SK-N-SH (cell line): ENCODE results near the gene FDXR.

Experiments
- NFIC ChIP-seq: IDR thresholded peaks from 2 replicates; pipeline ENCODE4 v1.4.0; 2012; ENCODE audit warnings: borderline replicate concordance
- NRF1 ChIP-seq: IDR thresholded peaks from 2 replicates; pipeline ENCODE4 v1.6.1; 2012; ENCODE audit warnings: low read depth, mild to moderate bottlenecking, low read length
- POLR2AphosphoS5 ChIP-seq: IDR thresholded peaks from 2 replicates; pipeline ENCODE4 v1.6.1; 2012; ENCODE audit warnings: low read depth, low read length
- SIN3A ChIP-seq: IDR thresholded peaks from 2 replicates; pipeline ENCODE4 v1.6.1; 2012; ENCODE audit warnings: low read depth, mild to moderate bottlenecking, low read length, moderate library complexity, borderline replicate concordance
- TAF1 ChIP-seq: IDR thresholded peaks from 2 replicates; pipeline ENCODE4 v1.6.1; 2012; ENCODE audit warnings: low read depth, mild to moderate bottlenecking, low read length, moderate library complexity, borderline replicate concordance
- TF ChIP-seq, protein P1 (sequence below): fragments of 200-600 bp; sonication (generic); IDR thresholded peaks from 2 replicates; pipeline ENCODE4 v1.6.1; 2017; ENCODE audit warnings: antibody characterized with exemption, mild to moderate bottlenecking, moderate library complexity
- TF ChIP-seq, protein P2 (sequence below): fragments of 150-350 bp; IDR thresholded peaks from 2 replicates; pipeline ENCODE4 v1.6.1; 2017; ENCODE audit warnings: antibody characterized with exemption, low read length, low read depth, borderline replicate concordance

DNA sequence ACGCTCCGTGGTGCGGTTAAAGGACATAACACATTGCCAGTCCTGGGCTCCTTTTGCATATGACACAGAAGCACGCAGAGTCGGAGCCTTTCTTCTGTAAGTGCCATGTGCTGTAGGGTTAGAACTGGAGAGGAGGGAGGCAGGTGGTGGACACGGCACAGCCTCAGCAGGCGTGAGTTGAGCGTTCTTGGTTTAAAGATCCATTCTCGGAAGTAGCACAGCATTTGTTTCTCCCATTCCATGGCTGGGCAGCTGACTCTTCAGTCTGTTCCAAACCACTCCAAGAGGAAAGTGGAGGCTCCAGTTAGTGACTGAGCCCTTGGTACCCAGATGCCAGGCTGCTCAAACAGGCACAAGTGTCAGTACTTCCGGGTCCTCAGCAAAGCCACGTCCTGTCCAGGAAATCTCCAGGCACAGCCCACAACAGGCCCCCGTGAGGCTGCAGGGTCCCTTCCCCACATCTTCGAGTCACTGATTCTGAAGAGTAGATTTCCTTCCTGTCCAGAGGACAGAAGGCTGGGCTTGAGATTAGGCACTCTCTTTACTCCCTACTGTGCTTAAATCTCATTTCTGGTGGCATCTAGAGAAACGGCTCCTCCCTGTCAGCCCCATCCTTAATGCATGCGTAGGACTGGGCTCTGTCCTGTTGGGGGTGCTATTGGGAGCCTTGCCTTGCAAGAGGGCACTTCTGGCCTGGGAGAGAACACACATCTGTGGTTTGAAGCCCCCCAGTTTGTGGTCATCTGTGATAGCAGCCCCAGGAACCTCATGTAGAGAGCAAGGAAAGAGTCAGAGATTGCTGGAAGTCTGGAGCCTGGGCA is 57.0 kb downstream of the FDXR start:
- TF ChIP-seq POLR2AphosphoS5 (no peak), NRF1 (no peak), SIN3A (no peak), NFIC (no peak), TAF1 (no peak)
- TF ChIP-seq, protein P1, sequence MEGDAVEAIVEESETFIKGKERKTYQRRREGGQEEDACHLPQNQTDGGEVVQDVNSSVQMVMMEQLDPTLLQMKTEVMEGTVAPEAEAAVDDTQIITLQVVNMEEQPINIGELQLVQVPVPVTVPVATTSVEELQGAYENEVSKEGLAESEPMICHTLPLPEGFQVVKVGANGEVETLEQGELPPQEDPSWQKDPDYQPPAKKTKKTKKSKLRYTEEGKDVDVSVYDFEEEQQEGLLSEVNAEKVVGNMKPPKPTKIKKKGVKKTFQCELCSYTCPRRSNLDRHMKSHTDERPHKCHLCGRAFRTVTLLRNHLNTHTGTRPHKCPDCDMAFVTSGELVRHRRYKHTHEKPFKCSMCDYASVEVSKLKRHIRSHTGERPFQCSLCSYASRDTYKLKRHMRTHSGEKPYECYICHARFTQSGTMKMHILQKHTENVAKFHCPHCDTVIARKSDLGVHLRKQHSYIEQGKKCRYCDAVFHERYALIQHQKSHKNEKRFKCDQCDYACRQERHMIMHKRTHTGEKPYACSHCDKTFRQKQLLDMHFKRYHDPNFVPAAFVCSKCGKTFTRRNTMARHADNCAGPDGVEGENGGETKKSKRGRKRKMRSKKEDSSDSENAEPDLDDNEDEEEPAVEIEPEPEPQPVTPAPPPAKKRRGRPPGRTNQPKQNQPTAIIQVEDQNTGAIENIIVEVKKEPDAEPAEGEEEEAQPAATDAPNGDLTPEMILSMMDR = peak; percentile 47
- TF ChIP-seq, protein P2, sequence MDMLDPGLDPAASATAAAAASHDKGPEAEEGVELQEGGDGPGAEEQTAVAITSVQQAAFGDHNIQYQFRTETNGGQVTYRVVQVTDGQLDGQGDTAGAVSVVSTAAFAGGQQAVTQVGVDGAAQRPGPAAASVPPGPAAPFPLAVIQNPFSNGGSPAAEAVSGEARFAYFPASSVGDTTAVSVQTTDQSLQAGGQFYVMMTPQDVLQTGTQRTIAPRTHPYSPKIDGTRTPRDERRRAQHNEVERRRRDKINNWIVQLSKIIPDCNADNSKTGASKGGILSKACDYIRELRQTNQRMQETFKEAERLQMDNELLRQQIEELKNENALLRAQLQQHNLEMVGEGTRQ = no peak
